ENCODE measurements around the gene SLC9B2. TPM values are rescaled to one million over a fixed set of nuclear protein-coding genes. Genes with fewer than 3 reads are reported as not detected.

SLC9B2 gene
- total RNA-seq, 1 donor from 2014 or later = 2.3 TPM

Other genes with a start within 250 kb of the SLC9B2 start
- 251 TPM for gene UBE2D3, start 249.2 kb downstream of the SLC9B2 start, total RNA-seq
- 17.1 TPM for gene CISD2, start 207.8 kb downstream of the SLC9B2 start, total RNA-seq
- 0.55 TPM for gene SLC9B1, start 57.1 kb downstream of the SLC9B2 start, total RNA-seq
- 27.2 TPM for gene BDH2, start 23.1 kb upstream of the SLC9B2 start, total RNA-seq
- gene CENPE, start 121.6 kb upstream of the SLC9B2 start, total RNA-seq = 0.85 TPM